ENCODE data around the gene VAC14. TPM values are rescaled to one million over a fixed set of nuclear protein-coding genes. Genes with fewer than 3 reads are reported as not detected.

VAC14 gene
- total RNA-seq, 2 experiments from 2014 or later = 23.0 to 23.6 TPM

DNA sequence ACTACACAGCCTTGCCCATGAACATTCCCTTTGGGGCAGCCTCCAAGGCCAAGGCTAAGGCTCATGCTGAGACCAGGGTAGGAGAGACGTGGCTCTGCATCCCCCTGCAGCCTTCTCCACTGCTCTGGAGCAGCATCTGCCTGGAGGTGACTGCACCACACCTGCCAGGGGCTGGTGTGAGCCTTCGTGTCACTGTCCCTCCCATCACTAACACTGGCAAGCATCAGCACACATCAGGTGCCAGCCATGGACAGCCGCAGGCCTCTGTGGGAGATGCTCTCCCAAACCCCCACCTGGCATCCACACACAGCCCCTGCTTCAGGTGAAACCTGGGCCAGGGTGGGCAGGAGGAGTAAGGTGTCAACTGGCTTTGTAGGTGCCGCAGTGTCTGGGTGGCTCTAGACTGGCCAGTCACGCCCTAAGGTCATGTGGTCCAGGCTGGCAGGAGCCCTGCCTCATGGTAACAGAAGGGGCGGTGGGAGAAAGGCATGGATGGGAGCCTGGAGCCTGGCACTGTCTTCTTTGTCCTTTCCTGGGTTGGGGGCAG is 97.0 kb downstream of the VAC14 start:
- CTCF ChIA-PET = no interaction called here
- peaks cover 4% of the 10 kb centered on the region for H3K4me1 Mint-ChIP-seq (ENCODE audit: low read depth)
- H3K4me1 ChIP-seq (ENCODE audit: insufficient read depth, low read length) = no peaks in the 10 kb centered on the region

DNA sequence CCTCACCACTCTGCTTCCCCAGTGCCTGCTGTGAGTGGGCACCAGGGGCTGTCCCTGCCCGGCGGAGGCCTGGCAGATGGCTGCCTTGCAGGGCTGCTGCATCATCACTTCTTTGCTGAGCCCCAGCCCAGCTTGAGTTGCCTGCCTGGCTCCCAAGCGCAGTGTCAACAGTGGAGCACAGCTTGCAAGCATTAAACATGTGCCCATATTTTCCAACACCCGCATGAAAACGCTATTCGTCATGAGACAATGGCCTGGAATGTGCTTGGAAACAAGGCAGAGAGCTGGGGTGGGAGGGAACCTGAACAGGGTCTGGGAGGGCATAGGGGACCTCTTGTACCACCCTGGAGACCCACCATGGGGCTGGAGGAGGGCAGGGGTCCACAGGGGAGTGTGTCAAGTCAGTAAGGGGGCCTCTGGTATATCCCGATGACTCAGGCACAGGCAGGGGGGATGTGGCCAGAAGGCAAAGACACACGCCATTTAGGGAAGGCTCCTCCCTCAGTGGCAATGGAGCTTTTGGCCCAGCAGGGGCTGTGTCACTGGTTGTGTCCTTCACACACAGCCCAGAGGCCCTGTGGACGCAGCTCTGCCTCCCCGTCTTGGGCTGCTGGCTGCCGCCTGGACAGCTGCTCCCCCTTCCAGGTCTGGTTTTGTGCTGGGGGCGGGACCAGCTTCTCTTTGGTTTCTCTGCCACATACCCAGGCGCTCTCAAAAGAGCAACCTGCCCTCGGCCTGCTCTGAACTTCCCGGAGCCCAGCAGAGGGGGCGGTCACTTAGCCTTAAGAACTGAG is 97.7 kb downstream of the VAC14 start:
- Histone ChIP-seq H3K27me3 (ENCODE audit: control insufficient read depth in 1 of 2, insufficient read depth in 2 of 2, low read length in 2 of 2) (no peaks in the 10 kb centered on the region), H3K9me3 (ENCODE audit: control insufficient read depth in 1 of 2, insufficient read depth in 1 of 2, low read length in 2 of 2) (no peaks in the 10 kb centered on the region), H3K4me3 (ENCODE audit: low read length) (no peak overlapping the region), H3K4me1 (ENCODE audit: insufficient read depth, low read length) (peaks cover 3% of the 10 kb centered on the region), H3K27ac (ENCODE audit: low read depth in 1 of 2, low read length in 2 of 2) (no peak overlapping the region), H3K36me3 (ENCODE audit: insufficient read depth, low read length) (peaks cover 7% of the 10 kb centered on the region)
- TF ChIP-seq, protein P1, sequence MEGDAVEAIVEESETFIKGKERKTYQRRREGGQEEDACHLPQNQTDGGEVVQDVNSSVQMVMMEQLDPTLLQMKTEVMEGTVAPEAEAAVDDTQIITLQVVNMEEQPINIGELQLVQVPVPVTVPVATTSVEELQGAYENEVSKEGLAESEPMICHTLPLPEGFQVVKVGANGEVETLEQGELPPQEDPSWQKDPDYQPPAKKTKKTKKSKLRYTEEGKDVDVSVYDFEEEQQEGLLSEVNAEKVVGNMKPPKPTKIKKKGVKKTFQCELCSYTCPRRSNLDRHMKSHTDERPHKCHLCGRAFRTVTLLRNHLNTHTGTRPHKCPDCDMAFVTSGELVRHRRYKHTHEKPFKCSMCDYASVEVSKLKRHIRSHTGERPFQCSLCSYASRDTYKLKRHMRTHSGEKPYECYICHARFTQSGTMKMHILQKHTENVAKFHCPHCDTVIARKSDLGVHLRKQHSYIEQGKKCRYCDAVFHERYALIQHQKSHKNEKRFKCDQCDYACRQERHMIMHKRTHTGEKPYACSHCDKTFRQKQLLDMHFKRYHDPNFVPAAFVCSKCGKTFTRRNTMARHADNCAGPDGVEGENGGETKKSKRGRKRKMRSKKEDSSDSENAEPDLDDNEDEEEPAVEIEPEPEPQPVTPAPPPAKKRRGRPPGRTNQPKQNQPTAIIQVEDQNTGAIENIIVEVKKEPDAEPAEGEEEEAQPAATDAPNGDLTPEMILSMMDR (IDR thresholded peaks at IDR 0.05) = no peak
- Mint-ChIP-seq H3K27ac (no peak overlapping the region), H3K4me1 (ENCODE audit: low read depth) (peaks cover 5% of the 10 kb centered on the region), H3K4me3 (no peak overlapping the region), H3K36me3 (ENCODE audit: low read depth) (peaks cover 10% of the 10 kb centered on the region), H3K27me3 (no peaks in the 10 kb centered on the region), H3K9me3 (no peaks in the 10 kb centered on the region)
- intact Hi-C loops (cut with DNase I, micrococcal nuclease) = no loop called here
- POLR2A ChIA-PET = no interaction called here
- ATAC-seq (ENCODE audit: poor library complexity) (no peak), DNase-seq (no peak)
- CTCF ChIA-PET = no interaction called here

More for the DNA sequence above, 97.0 kb downstream of the VAC14 start:
- Histone ChIP-seq H3K9me3 (ENCODE audit: control insufficient read depth in 1 of 2, insufficient read depth in 1 of 2, low read length in 2 of 2) (no peaks in the 10 kb centered on the region), H3K36me3 (ENCODE audit: insufficient read depth, low read length) (peaks cover under 1% of the 10 kb centered on the region), H3K27me3 (ENCODE audit: control insufficient read depth in 1 of 2, insufficient read depth in 2 of 2, low read length in 2 of 2) (no peaks in the 10 kb centered on the region), H3K4me3 (ENCODE audit: low read length) (no peak overlapping the region), H3K27ac (ENCODE audit: low read depth in 1 of 2, low read length in 2 of 2) (no peak overlapping the region)
- Mint-ChIP-seq H3K9me3 (no peaks in the 10 kb centered on the region), H3K36me3 (ENCODE audit: low read depth) (peaks cover 14% of the 10 kb centered on the region), H3K27ac (no peak overlapping the region), H3K4me3 (no peak overlapping the region), H3K27me3 (no peaks in the 10 kb centered on the region)
- POLR2A ChIA-PET = no interaction called here
- DNase-seq = no peak
- intact Hi-C loops (cut with DNase I, micrococcal nuclease) = no loop called here
- no peak for ATAC-seq (ENCODE audit: poor library complexity)
- TF ChIP-seq, protein P1 (IDR thresholded peaks at IDR 0.05) = no peak

DNA sequence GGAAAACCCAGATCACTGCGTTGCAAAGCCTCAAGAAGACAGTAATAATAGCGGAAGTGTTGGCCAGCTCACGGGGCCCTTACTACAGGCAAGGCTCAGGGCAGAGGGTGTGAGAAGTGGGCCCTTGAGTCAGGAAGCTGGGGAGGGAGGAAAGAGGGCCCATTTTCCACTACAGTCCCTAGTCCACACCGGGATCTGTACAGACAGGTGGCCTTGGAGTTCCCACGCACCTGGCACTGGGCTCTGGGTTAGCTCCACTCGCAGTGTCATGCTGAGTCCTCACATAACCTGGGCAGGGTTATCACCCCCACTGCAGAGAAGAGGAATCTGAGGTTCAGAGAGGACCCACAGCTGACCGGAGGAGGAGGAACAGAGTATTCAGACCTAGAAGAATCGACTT is 98.3 kb downstream of the VAC14 start:
- H3K27ac ChIP-seq (ENCODE audit: low read depth in 1 of 2, low read length in 2 of 2) = no peak overlapping the region
- CTCF ChIA-PET = no interaction called here
- H3K27me3 Mint-ChIP-seq = no peaks in the 10 kb centered on the region
- peaks cover 0 to 4% of the 10 kb centered on the region in 2 experiments for H3K9me3 ChIP-seq (ENCODE audit: control insufficient read depth in 1 of 2, insufficient read depth in 1 of 2, low read length in 2 of 2)
- intact Hi-C loops (cut with DNase I, micrococcal nuclease) = no loop called here
- no peak overlapping the region for H3K4me3 ChIP-seq (ENCODE audit: low read length)
- H3K36me3 ChIP-seq (ENCODE audit: insufficient read depth, low read length) = peaks cover 8% of the 10 kb centered on the region
- POLR2A ChIA-PET = no interaction called here
- peaks cover 5% of the 10 kb centered on the region for H3K4me1 ChIP-seq (ENCODE audit: insufficient read depth, low read length)
- no peaks in the 10 kb centered on the region for H3K9me3 Mint-ChIP-seq
- H3K36me3 Mint-ChIP-seq (ENCODE audit: low read depth) = peaks cover 9% of the 10 kb centered on the region
- TF ChIP-seq, protein P1 (IDR thresholded peaks at IDR 0.05) = no peak
- peaks cover 11% of the 10 kb centered on the region for H3K4me1 Mint-ChIP-seq (ENCODE audit: low read depth)
- ATAC-seq (ENCODE audit: poor library complexity) (no peak), DNase-seq (no peak)
- H3K4me3 Mint-ChIP-seq = no peak overlapping the region
- no peak overlapping the region for H3K27ac Mint-ChIP-seq
- H3K27me3 ChIP-seq (ENCODE audit: control insufficient read depth in 1 of 2, insufficient read depth in 2 of 2, low read length in 2 of 2) = no peaks in the 10 kb centered on the region

Data from CD4-positive, alpha-beta T cell (primary cell).